GM20431 (cell line): ENCODE results near the gene SMAD7.

Source experiments
- in situ Hi-C: fragments of 300-500 bp; cut with MseI, MboI; formaldehyde crosslinking; loops from one replicate; pipeline ENCODE4 v1.15.0; 2020; ENCODE audit warnings: low sequenced_read_pairs; ENCODE audit not compliant: unreplicated experiment

SMAD7 gene

DNA sequence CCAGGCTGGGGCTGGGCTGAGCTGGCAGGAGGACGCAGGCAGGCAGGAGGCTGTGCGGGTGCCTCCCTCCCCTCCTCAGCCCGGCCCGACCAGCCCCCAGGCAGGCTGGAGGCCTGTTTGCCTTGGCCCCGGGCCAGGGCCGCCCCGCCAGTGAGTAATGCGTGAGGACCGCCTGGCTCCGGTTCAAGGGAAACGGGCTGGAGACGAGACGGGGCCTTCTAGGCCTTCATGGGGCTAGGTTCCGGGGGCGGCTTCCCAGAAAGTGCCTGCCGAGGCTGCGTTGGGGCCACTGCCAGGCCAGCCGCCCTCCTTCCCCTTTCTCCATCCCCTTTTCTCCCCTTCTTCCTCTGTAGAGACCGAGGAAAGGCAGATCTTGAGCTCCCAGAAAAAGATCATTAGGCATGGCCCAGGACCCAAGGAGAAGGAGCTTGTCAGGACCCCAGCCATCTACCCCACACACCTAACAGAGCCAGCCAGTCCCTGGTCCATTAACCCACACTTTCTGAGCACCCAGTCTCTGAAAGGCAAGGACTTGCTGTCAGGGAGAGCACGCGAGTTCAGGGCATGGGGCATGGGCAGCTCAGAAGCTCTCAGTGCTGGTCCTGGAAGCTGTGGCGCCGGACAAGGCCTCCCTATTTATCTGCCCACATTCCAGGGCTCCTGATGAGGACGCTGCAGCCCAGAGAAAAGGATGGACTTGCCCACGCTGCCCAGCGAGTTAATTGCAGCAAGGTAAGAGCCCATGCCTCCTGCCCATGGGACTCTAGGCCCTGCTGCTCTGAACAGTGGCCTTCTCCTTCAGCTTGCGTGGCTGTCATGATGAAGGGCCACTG lies 48.5 kb downstream of the SMAD7 start:
- in situ Hi-C loops: no loop called here

DNA sequence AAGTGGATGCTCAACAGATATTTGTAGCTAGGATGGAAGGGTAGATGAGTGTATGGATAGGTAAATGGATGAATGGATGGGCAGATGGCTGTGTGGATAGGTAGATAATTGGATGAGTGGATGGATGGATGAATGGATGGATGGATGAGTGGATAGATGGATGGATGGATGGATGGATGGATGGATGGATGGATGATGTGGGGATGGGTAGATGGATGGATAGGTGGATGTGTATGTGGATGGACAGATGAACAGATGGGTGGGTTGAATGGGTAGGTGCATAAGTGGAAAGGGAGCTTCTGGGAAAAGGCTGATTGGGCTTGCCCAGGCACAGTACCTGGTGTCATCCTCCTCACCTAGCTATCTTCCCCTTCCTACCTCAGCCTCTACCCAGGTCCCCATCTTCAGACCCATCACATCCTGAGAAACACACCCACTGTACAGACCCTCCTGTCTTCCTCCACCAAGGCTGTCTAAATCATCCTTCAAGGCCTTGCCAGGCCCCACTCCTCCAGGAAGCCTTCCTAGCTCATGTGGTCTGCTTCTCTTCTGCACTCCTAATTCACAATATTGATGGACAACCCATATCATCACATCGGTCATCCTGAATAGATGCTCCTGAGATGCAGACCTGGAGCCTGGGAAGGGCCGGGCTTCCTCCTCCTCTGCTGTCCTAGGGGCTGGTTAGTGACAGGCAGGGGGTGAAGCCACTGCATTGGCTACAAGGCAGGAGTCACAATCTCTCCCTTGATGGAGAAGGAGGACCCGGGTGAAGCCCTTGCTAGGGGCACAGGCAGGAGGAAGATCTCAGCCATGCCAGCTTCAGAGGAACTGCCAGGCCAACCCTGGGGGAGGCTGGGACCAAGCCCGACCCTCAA lies 49.4 kb downstream of the SMAD7 start:
- in situ Hi-C loops: no loop called here

DNA sequence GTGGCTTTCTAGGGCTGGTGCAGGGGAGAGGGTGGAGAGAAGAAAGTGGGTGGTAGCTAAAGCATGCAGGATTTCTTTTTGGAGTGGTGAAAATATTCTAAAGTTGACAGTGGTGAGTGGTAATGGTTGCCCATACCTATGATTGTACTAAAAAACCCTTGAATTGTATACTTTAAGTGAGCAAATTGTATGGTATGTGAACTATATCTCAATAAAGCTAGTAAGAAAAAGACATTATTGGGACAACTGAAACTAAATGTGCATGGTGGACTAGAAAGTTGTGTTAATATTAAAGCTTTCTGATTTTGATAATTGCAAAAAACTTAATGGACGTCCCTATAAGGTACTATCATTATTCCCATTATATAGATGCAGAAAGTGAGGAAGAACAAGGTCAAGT lies 50.3 kb downstream of the SMAD7 start:
- in situ Hi-C loops: no loop called here

DNA sequence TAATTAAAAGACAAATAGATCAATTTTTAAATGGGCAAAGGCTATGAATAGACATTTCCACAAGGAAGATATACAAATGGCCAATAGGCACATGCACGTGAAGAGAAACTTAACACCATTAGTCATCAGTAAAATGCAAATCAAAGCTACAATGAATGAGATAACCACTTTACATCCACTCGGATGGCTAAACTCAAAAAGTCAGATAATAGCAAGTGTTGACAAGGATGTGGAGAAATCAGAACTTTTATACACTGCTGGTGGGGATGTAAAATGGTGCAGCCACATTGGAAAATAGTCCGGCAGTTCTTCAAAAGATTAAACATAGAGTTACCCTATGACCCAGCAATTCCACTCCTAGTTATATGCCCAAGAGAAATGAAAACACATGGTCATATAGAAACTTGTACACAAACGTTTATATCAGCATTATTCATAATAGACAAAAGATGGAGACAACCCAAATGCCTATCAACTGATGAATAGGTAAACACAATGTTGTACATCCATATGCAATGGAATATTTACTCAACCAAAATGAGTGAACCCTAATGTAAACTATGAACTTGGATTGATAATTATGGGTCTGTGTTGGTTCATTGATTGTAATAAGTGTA lies 51.1 kb downstream of the SMAD7 start:
- in situ Hi-C loops: no loop called here

DNA sequence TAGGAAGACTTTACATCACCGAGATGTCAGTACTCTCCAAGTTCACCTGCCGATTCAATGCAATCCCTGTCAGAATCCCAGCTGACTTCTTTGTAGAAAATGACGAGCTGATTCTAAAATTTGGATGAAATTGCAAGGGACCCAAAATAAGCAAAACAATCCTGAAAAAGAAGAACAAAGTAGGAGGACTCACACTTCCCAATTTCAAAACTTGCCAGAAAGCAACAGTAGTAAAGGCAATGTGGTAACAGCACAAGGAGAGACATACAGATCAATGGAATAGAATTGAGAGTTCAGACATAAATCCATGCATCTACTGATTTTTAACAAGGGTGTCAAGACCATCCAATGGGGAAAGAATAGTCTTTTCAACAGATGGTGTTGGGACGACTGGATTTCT lies 52.2 kb downstream of the SMAD7 start:
- in situ Hi-C loops: no loop called here

DNA sequence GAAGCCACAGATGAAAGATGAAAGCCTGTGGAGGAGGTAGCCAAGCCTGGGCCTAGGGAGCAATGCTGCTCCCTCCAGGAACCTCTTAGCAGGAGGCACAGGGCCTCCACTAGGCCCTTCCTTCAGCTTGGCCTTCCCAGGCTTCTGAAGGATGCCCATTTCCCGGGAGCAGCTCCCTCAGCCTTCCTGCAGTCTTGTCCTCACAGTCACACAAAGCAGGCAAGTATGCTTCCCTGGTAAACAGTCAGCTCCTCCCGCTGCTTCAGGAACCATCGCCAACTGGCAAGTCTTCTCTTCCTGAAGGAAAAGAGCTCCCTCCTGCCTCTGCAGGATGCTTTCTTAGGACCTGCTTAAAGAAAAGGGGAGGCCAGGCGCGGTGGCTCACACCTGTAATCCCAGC lies 53.2 kb downstream of the SMAD7 start:
- in situ Hi-C loops: no loop called here

DNA sequence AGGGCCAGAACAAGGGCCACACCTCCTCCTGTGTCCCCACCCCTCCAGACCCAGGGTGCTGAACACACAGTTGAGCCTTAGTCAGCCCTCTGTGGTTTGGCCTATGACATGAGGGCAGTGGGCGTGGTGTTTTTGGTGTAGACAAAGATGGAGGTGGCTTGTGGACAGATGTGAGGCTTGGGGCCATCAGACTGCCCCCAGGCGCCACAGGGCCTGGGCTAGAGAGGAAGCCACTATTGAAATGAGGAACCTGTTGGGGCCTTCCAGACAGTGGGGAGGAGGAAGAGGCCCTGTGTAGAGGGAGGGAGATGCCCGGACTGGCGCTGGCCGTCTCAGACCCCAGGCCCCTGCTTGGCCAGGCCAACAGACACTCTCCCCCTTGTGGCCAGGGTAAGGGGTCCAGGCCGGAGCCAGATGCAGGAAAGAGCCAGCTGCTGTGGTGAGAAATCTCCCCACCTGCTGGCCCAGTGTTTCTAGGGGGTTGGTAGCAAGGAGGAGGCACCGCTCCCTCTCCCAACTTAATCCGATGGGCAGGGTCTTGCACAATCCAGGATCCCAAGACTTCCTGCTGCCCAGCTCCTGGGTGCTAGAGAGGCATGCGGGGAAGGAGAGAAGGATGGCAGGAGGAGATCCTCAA lies 53.8 kb downstream of the SMAD7 start:
- in situ Hi-C loops: no loop called here

DNA sequence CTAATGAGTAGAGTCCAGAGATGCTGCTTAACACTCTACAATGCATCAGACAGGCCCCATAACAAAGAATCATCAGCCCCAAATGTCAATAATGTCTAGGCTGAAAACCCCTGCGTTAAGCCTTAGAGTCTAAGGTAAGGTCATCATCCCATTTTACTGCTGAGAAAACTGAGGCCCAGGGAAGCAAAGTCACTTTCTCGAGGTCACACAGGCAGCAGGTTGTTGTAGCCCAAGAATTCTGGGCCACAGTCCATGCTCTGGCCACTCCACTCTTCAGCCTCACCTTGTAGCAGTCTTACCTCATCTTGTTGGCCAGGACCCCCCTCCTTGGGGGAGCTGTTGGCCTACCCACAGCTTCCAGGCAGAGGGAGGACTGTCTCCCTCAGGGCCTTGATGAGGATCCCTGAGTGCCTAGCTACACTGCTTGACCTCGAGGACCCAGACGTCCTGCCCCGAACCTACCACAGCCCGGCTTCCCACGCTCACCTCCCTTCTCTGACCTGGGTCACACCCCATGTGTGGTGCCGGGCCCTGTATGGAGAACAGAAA lies 54.4 kb downstream of the SMAD7 start:
- in situ Hi-C loops: no loop called here

DNA sequence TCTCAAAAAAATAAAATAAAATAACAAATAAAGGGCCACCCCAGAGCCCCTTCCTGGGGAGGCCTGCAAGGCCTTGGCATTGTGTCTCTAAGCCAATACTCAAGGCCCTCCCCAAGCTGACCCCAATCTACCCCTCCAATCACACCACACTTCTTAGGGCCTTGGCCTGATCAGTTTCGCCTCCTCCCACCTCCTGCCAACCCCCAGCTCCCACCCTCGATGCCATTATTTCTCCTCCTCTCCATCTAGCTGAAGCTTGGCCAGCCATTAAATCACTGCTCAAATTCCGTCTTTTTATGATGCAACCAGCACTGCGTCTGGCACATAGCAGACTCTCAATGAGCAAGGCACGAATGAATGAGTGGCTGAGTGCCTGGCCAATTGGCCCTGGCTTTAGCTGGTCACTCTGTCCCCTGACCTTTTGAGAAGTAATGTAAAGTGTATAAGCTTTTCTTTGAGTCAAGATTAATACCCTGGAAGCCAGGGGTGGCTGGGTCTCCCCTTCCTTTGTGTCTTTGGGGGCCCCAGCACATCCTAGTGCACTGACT lies 55.9 kb downstream of the SMAD7 start:
- in situ Hi-C loops: no loop called here

DNA sequence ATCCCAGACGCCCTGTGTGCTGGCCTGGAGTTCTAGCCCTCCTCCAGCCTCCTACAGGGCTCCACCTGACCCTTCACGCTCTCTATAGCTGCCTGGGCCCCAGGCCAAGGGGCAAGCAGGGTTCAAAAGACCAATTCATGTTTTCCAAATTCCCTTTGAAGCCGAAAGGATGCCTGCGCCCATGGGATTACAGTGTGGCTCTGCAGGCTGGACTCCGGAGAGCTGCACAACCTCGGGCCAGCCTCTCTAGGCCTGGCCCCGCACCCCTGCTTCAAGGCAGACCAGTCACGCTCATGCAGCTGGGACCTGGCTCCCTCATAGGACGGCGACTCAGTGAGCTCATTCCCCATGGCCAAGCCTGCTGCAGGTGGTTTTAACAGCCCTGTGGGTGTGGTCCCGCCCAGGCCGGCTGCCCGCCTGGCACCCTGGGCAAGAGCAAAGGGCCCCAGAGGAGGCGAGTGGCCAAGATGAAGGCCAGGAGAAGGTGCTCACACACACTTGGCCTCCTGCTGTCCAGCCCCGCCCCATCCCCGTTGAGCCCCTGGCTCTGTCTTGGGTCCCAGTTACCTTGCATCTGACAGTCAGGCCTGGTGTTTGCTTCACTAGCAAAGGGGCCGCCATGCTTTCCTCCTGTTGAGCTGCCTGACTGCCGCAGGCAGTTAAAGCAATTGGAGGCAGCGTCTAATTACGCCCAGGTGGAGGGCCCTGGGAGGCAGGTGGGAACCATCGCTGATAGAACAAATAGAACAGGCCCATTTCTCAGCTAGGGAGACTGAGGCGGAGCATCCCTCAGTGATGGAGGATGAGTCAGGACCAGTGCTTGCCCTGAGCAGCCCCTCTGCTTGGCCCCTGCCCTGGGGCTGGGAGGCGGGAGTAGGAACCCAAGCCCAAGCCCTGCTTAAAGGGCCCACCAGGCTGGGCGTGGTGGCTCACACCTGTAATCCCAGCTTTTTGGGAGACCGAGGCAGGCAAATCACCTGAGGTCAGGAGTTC lies 56.9 kb downstream of the SMAD7 start:
- in situ Hi-C loops: no loop called here

DNA sequence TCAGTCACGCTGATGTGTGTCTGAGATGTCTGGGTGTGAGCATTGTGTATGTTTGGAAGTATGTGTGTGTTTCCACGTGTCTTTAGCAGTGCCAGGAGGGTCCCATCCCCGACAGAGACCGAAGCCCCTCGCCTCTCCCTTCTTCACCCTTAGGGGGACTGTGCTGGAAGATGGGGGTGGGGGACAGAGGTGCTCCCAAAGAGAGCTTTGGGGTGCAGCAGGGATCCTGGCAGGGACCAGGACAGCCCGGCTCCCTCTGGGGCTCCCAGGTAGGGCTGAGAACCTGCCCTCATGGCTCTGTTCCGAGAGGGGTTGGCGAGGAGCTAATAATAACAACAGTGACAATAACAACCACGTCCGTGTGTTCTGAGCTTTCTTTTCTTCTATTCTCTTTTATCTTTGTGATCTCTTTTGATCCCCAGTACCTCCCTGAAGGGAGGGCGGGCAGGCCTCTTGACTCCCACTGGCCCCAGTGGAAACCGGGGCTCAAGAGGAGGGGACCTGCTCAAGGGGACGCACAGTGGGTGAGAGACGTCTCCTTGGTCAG lies 57.6 kb downstream of the SMAD7 start:
- in situ Hi-C loops: no loop called here

DNA sequence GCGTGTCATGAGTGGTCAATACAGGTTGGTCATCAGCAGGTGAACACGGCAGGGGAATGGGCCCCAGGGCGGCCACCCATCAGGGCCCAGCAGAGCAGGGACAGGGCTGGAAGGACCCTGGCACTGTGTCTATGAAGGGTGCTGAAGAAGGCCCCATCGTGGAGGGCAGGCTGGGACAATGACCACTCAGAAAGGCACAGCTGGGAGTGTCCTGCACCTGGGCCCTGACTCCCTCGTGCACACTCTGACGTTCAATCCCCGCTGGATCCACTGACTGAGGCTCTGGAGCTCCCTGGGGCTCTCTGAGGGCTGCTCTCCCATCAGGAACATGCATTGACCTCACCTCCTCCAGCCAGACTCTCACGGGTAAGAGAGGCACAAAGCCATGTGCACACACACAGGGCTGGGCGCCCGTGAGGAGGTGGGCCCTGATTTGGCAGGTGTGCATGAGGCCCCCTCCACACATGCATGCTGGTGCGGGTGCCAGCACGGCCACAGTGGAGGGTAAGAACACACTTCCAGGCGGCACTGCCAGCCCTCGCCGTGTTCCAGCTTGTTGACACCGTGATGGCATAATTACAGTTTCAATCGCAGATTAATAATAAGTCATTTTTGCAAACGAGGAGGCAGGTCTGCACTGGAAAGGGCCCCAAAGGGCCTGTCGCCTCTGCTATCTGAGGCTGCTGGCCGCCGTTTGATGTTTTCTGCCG lies 58.5 kb downstream of the SMAD7 start:
- in situ Hi-C loops: no loop called here

DNA sequence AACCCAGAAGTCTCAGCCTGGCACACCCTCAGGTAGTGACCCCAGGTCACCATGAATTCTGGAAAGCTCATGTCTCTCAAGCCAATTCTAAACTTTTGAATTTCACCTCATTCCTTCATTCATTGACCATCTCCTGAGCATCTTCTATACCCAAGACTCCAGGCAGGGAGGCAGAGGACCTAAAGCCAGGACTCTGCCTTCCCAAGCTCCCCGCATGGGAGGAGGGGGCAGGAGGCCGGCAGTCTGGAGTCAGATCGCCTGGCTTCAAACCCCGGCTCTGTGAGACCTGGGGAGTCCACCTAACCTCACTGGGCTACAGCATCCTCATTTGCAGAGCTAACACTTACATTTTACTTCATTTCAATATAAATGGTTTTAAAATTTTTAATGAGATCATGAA lies 59.0 kb downstream of the SMAD7 start:
- in situ Hi-C loops: no loop called here

DNA sequence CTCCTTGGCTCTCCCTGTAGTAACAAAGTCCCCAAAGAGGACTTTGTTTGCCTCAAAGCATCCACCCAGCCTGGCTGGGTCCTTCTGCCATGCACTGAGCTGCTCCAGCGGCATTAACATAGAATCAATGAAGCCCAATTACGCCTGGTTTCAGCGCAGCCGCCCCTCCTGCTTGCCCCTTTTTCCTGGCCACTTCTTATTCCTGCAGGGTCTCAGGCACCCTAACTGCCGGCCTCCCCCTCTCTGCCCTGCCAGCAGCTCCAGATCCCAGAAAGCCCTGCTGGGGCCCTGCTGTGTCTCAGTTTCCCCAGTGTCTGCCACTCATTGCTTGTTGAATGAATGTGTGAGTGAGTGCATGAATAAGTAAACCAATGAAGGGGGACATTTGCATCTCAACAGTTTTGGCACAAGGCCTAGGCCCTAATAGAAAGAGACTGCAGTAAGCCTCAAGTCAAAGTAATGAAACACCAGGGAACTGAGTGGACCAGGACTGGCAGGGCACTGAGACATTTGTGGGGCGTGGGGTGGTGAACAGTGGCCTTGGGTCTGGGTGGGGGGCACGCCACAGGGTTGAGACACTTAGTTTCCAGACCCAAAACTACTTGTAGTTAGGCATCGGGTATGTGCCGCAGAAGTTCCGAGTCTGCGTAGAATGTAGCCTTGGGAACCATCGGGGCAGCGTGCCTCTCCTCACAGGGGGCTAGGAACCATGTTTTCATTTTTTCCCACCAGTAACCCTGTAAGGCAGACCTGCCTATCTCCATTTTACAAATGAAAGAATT lies 60.6 kb downstream of the SMAD7 start:
- in situ Hi-C loops: no loop called here

DNA sequence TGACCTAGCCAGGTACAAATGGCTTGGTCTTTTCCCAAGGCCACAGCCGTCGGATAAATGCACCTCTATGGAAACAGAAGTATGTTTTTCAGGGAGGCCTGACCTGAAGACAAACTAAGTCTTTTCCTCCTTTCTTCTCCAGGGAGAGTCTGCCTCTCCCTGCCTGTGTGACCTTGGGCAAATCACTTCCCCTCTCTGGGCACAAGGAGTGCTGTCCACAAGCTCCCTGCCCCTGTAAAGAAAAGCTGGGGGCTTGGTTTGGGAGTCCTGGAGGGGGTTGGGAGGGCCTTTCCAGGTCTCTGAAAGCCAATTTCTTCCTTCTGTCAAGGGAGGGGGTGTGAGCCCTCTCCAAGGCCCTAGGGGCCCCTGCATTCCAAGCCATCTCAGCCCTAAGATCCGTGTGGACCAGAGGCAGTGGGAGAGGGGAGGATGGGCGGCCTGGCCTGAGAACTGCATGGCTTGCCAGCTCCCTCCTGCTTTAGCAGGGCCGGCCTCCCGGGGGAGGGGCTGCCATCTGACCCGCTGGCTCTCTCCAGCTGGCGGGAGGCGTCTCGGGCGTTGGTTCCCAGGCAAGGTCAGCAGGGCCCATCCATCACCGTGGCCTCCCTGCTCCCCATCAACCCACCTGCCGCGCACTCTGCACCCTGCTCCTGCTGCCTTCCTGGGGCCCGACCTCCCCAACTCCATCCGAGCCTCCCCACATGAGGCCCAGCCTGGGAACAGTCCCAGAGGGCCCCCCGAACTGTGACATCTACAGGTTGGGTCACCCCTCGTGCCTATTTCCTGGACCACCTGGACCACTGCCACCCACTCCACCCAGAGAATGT lies 61.4 kb downstream of the SMAD7 start:
- in situ Hi-C loops: no loop called here

DNA sequence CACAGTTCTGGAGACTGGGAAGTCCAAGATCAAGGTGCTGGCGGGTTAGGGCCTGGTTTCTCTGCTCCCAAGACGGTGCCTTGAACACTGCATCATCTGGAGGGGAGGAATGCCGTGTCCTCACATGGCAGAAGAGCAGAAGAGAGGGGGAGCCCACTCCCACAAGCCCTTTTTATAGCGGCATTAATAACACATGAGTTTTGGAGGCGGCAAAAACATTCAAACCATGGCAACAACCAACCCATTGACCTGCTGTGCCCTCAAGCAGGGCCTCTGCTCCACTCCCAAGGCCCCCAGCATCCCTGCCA lies 62.0 kb downstream of the SMAD7 start:
- in situ Hi-C loops: no loop called here
